ENCODE data around the gene MYLIP. TPM values are rescaled to one million over a fixed set of nuclear protein-coding genes. Genes with fewer than 3 reads are reported as not detected.

MYLIP gene
- polyA plus RNA-seq: 117 TPM

DNA sequence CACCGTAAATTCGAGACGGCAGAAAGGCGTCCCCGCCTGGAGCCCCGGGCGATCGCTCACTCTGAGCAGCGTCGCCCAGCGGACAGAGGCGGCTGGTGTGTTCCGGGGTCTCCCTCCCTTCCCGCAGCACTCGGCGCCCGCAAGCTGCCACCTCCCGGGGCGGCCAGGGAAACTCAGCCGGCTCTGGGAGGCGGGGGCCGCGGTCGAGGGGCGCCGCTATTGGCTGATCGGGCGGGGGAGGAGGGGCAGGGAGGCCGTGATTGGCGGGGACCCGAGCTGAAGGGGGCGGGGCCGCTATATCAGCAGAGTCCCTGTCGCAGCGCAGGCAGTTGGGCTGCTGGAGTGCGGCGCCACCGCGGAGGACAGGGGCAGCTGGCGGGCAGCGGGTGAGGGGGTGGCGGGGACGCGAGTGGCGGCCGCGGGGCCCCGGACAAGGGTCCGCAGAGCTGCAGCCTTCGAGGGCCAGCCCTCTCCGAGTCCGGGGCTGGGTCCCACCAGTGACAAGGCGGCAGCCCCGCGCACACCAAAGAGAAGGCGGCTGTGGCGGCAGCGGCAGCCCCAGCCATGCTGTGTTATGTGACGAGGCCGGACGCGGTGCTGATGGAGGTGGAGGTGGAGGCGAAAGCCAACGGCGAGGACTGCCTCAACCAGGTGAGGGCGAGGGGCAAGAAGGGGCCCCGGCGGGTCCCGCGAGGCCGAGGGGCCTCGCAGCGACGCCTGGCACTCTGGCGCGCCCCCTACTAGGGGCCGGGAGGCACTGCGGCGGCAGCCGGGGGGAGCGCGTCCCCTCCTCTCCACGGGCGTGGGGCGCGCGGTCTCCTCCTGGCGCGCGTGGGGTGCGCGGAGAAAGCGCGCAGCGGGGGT, at the start of gene MYLIP:
Gene MYLIP, plus strand, starts transcription at position 328 of the 864 bp plus-strand sequence. Its CDS starts 237 bp downstream, at position 565.
- Mint-ChIP-seq H3K36me3 (no peaks in the 10 kb centered on the region), H3K27ac (peak within 1 kb of the TSS; percentile 96 to 100 (median 98)), H3K27me3 (no peaks in the 10 kb centered on the region), H3K4me3 (peak within 1 kb of the TSS; percentile 91 to 100 (median 98)), H3K4me1 (peaks cover 11 to 33% (median 32%) of the 10 kb centered on the region in 3 donors), H3K9me3 (no peaks in the 10 kb centered on the region)

DNA sequence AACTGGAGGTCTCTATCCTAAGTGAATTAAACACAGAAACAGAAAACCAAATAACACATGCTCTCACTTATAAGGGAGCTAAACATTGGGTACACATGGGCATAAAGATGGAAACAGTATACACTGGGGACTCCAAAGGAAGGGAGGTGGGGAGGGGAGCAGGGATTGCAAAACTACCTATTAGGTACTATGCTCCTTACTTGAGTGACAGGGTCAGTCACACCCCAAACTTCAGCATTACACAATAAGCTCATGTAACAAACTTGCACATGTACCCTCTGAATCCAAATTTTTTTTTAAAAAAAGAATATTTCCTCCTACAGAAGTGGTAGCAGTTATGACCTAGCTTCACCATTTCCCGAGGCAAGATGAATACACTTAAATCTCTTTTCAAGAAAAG, 49.5 kb upstream of the MYLIP start:
- Mint-ChIP-seq H3K4me1 (peaks cover 8 to 11% (median 9%) of the 10 kb centered on the region in 3 donors), H3K27me3 (peaks cover 8% of the 10 kb centered on the region), H3K36me3 (no peaks in the 10 kb centered on the region), H3K4me3 (no peak overlapping the region), H3K27ac (no peak overlapping the region), H3K9me3 (no peaks in the 10 kb centered on the region)

DNA sequence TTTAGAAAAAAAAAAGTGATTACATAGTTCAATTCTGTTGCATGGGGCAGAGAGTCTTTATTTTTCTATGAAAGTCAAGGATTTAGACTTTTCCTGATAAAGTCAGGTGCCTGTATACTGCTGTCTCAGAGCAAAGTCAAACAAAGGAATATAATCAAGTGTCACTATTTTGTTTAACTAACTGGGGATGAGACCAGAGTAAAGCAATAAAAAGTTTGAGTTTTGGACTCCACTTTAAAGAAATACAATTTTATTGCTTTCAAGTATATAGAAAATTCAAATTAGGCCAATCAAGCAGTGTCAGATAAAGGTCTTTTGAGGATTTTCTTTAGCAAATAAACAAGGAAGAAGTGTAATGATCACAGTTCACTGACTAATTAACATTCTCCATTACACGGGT, 48.7 kb upstream of the MYLIP start:
- H3K9me3 Mint-ChIP-seq: no peaks in the 10 kb centered on the region
- H3K4me3 Mint-ChIP-seq: no peak overlapping the region
- H3K27me3 Mint-ChIP-seq: peaks cover 8% of the 10 kb centered on the region
- H3K4me1 Mint-ChIP-seq: peaks cover 8 to 11% (median 9%) of the 10 kb centered on the region in 3 donors
- no peaks in the 10 kb centered on the region for H3K36me3 Mint-ChIP-seq
- no peak overlapping the region for H3K27ac Mint-ChIP-seq

DNA sequence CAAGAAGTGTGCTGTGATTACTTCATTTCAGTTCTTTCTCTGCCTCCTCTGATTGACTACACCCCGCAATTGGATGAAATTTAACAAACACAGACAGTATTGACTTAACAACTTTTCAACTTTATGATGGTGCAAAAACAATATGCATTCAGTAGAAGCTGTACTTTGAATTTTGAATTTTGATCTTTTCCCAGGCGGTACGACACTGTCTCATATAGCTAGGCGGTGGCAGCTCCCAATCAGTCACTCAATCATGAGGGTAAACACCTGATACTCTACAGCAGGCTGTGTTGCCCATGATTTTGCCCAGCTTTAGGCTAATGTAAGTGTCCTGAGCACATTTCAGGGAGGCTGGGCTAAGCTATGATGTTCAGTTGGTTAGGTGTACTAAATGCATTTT, 47.6 kb upstream of the MYLIP start:
- Mint-ChIP-seq H3K4me3 (no peak overlapping the region), H3K27me3 (peaks cover 8% of the 10 kb centered on the region), H3K27ac (no peak overlapping the region), H3K36me3 (no peaks in the 10 kb centered on the region), H3K4me1 (peaks cover 8 to 11% (median 9%) of the 10 kb centered on the region in 3 donors), H3K9me3 (no peaks in the 10 kb centered on the region)

DNA sequence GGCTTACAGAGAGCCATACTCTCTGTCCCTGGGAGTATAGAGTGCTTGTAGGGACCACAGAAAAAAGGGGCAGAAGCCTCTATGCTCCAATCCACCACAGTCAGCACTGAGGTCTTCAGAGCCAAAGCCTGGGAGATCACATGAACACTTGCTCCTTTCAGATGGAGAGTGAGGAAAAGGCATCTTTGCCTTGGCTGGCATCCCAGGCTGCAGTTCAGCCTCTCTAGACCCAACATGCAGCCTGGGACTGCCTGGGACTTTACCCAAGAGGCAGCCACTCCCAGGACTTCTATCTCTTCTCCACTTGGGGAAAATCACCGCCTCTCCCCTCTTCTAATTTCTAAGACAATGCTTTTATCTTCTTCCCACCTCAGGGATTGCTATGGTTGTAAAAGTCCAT, 46.5 kb upstream of the MYLIP start:
- peaks cover 8 to 11% (median 9%) of the 10 kb centered on the region in 3 donors for H3K4me1 Mint-ChIP-seq
- H3K9me3 Mint-ChIP-seq: no peaks in the 10 kb centered on the region
- H3K27ac Mint-ChIP-seq: no peak overlapping the region
- H3K36me3 Mint-ChIP-seq: no peaks in the 10 kb centered on the region
- peaks cover 8% of the 10 kb centered on the region for H3K27me3 Mint-ChIP-seq
- H3K4me3 Mint-ChIP-seq: no peak overlapping the region

DNA sequence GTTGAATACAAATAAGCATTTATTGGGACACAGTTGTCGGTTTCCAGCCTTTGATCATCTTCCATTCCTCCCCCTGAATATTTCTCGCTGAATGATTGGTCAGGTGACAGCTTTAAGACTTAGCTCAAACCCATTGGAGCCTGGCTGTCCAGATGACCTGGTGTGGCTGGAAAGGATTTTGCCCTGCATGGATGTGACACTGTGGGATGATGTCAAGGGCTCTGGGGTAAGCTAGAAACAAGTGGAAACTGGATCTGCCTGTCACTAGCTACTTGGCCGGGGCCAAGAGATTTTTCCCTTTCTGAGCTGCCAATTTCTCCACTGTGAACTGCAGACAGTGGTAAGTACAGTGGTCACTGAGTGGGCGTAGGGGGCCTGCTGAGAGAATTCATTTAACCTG, 41.9 kb upstream of the MYLIP start:
- no peak overlapping the region for H3K27ac Mint-ChIP-seq
- no peaks in the 10 kb centered on the region for H3K4me1 Mint-ChIP-seq
- H3K9me3 Mint-ChIP-seq: peaks cover 0 to 2% (median 0%) of the 10 kb centered on the region in 3 donors
- peaks cover under 1% of the 10 kb centered on the region for H3K27me3 Mint-ChIP-seq
- H3K36me3 Mint-ChIP-seq: no peaks in the 10 kb centered on the region
- no peak overlapping the region for H3K4me3 Mint-ChIP-seq

DNA sequence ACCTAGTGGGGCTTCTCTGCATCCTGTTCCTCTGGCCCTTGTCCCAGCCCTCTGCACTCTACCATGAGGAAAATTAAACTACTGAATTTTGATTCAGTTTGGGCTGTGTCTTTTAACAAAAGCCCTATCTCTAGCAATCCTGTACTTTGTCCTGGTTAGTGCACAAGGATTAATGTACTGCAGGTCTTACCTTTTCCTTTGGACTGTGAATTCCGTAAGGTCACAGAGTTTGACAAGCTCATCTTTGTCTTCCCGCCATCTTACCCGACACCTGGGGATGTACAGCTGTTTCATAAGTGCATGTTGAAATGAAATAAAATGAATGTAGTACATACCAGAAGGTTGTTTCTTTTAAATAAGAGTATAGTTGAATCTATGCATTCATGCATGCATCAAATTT, 41.5 kb upstream of the MYLIP start:
- no peak overlapping the region for H3K27ac Mint-ChIP-seq
- no peak overlapping the region for H3K4me3 Mint-ChIP-seq

DNA sequence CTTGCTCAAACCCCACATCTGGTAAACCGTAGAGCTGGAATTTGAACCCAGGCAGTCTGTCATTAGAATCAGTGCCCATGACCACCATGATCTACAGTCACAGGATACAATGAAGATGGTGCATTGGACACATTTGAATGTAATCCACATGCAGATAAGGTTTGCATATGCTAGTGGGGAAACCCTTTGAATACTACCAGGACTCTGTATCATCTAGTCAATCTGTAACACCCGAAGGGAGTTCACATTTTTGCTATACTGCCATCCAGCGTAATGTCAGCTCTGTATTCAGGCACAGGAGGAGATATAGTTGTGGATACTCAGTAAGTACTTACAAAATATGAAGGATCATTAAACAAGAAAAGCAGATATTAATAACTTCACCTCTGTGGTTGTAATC, 40.5 kb upstream of the MYLIP start:
- Mint-ChIP-seq H3K36me3 (no peaks in the 10 kb centered on the region), H3K9me3 (peaks cover 0 to 3% (median 0%) of the 10 kb centered on the region in 3 donors), H3K27me3 (peaks cover 2% of the 10 kb centered on the region), H3K27ac (no peak overlapping the region), H3K4me1 (no peaks in the 10 kb centered on the region), H3K4me3 (no peak overlapping the region)

More for the DNA sequence above, 41.5 kb upstream of the MYLIP start:
- peaks cover 2% of the 10 kb centered on the region for H3K27me3 Mint-ChIP-seq
- H3K4me1 Mint-ChIP-seq: no peaks in the 10 kb centered on the region
- no peaks in the 10 kb centered on the region for H3K36me3 Mint-ChIP-seq
- peaks cover 0 to 3% (median 0%) of the 10 kb centered on the region in 3 donors for H3K9me3 Mint-ChIP-seq

DNA sequence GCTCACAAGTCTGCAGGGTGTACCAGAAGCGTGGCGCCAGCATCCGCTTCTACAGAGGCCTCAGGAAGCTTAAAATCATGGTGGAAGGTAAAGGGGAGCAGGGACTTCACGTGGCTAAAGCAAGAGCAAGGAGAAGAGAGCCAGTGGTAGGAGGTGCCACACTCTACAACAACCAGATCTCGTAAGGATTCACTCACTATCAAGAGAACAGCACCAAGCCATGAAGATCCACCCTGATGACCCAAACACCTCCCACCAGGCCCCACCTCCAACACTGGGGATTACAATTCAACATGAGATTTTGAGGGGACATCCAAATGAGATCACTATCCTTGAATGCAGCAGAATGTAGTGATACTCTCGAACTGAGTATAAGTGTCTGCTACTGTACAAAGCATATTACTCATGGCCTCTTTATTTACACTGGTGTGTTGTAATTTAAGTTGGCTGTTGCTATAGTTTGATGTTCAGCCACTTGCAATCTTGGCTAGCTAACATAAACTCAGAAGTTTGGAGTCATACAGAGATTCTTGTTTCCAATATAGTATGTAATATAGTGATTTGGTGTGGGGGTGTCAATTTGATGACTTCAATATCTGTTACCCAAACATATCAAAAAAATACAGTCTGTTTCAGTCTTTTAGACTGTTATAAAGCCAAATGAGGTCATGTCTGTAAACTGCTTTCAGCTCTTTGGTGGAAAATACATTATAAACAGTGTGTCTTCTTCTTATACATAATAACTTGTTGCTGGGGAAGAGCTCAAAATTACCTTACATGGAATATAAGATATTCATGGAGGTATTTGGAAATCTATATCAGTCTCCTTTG, 39.4 kb upstream of the MYLIP start:
- H3K36me3 Mint-ChIP-seq: no peaks in the 10 kb centered on the region
- peaks cover 0 to 3% (median 0%) of the 10 kb centered on the region in 3 donors for H3K9me3 Mint-ChIP-seq
- no peak overlapping the region for H3K4me3 Mint-ChIP-seq
- no peak overlapping the region for H3K27ac Mint-ChIP-seq
- no peaks in the 10 kb centered on the region for H3K4me1 Mint-ChIP-seq
- H3K27me3 Mint-ChIP-seq: peaks cover 2% of the 10 kb centered on the region

DNA sequence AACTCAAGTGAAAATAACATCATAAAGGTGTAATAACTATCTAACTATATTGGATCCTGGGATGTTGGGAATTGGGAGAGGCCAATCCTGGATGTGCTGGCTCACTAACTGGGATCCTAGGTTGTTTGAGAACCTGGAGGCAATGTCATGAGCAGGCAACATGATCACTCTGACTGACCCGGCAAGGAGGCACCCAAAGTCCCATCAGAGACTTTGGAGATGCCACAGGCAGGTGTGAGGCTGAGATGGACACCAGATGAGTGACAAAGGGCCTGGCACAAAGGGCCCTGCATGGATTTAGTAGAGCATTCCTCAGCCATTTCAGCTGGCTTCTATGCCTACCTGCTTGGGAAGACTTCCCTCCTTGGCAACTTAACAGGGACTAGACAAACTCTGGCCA, 38.4 kb upstream of the MYLIP start:
- no peaks in the 10 kb centered on the region for H3K4me1 Mint-ChIP-seq
- H3K4me3 Mint-ChIP-seq: no peak overlapping the region
- H3K27ac Mint-ChIP-seq: no peak overlapping the region
- H3K27me3 Mint-ChIP-seq: peaks cover 2% of the 10 kb centered on the region
- H3K9me3 Mint-ChIP-seq: peaks cover 0 to 3% (median 0%) of the 10 kb centered on the region in 3 donors
- H3K36me3 Mint-ChIP-seq: no peaks in the 10 kb centered on the region

DNA sequence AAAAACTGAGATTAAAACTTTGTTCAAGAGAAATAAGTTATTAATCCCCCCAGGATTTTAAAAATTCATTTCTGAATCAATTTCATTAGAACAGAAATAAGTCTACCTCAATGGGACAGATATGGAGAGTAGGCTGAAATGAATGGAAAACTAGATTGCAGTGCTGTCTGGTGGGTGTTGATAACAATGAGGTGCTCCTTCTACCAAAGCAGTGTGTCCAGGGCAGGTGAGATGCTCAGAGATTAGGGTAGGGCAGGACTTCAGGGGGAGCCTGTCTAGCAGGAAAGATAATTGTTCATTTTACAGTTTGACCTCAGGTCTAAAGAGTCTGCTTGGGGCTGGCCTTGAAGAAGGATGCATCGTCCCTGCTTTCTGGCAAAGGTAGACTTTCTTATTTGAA, 38.0 kb upstream of the MYLIP start:
- no peak overlapping the region for H3K27ac Mint-ChIP-seq
- H3K9me3 Mint-ChIP-seq: peaks cover 0 to 3% (median 0%) of the 10 kb centered on the region in 3 donors
- H3K4me3 Mint-ChIP-seq: no peak overlapping the region
- H3K4me1 Mint-ChIP-seq: no peaks in the 10 kb centered on the region
- H3K36me3 Mint-ChIP-seq: no peaks in the 10 kb centered on the region
- peaks cover 2% of the 10 kb centered on the region for H3K27me3 Mint-ChIP-seq

DNA sequence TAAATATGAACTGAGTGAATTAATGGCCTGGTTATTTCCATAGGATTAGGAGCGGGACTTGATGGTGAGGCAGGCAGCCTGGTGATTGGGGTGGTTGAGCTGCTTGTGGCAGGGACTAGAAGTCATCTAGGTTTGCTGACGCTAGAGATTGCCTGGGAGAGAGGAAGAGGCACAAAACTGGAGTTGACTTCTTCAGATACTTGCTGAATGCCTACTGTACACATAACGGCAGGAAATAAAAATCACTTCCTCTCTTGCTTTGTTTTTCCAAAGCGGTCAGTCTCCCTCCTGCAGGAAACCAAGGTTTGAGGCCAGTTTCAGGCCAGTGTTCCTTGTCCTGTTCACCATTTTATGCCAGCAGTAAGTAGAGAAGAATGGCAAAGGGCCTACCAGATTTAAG, 36.7 kb upstream of the MYLIP start:
- Mint-ChIP-seq H3K27ac (no peak overlapping the region), H3K36me3 (no peaks in the 10 kb centered on the region), H3K9me3 (peaks cover 0 to 3% (median 0%) of the 10 kb centered on the region in 3 donors), H3K27me3 (peaks cover 2% of the 10 kb centered on the region), H3K4me1 (peaks cover 0 to 1% (median 0%) of the 10 kb centered on the region in 3 donors), H3K4me3 (no peak overlapping the region)

DNA sequence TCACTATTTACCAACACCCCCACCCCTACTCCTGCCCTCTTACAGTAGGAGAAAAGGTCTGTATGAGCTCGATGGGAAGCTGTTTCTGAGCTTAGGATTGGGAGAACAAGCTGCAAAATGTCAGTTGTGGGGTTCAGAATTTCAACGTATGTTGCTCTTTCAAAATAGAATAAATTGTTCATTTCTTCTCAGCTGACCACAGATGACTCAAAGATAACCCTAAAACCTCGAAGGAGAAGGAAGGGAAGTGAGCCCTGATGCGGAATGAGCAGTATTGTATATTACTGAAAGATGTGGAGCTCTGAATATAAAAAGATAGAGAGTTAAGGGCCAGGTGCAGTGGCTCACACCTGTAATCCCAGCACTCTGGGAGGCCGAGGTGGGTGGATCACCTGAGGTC, 35.9 kb upstream of the MYLIP start:
- H3K36me3 Mint-ChIP-seq: no peaks in the 10 kb centered on the region
- peaks cover 2% of the 10 kb centered on the region for H3K27me3 Mint-ChIP-seq
- peaks cover 0 to 1% (median 0%) of the 10 kb centered on the region in 3 donors for H3K4me1 Mint-ChIP-seq
- no peak overlapping the region for H3K27ac Mint-ChIP-seq
- H3K4me3 Mint-ChIP-seq: no peak overlapping the region
- H3K9me3 Mint-ChIP-seq: peaks cover 0 to 3% (median 2%) of the 10 kb centered on the region in 3 donors

DNA sequence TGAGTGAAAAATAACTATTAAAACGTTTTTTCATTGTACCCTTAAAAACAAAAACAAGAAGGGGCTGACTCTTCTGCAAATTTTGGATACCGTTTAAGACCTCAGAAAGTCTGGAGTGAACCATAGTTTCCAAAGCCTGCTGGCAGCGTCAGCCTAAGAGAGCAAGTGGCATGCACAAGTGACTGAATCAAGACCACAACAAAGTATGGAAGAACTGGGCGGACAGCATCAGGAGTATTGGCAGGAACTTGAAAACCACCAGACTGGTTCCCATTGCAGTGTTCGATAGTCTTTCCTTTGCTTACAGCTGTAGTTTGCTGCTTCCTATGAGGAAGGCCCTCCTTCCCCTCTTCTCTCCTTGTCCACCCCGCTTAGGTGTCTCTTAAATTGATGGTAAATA, 33.7 kb upstream of the MYLIP start:
- H3K36me3 Mint-ChIP-seq: no peaks in the 10 kb centered on the region
- peaks cover 0 to 7% (median 3%) of the 10 kb centered on the region in 3 donors for H3K9me3 Mint-ChIP-seq
- no peak overlapping the region for H3K27ac Mint-ChIP-seq
- peaks cover 0 to 1% (median 0%) of the 10 kb centered on the region in 3 donors for H3K4me1 Mint-ChIP-seq
- H3K27me3 Mint-ChIP-seq: peaks cover 2% of the 10 kb centered on the region
- no peak overlapping the region for H3K4me3 Mint-ChIP-seq

Measured in IgD-negative memory B cell (primary cell).